ENCODE results near the gene DEPDC1B. TPM values are rescaled to one million over a fixed set of nuclear protein-coding genes. Genes with fewer than 3 reads are reported as not detected.
"Not testable (repeated sequence)": the region's sequence is repeated elsewhere in the genome, so short reads cannot be mapped to it uniquely, and the experiment has no call there.

The DEPDC1B gene
- total RNA-seq, 1 donor from 2014 or later: 0.35 TPM

- no peak for DNase-seq (ENCODE audit: low spot score)
Observed at GRCh38 chr5:60649288-60649917, 50.6 kb downstream of the DEPDC1B start.

GRCh38 chr5:60648175-60648574 is 51.8 kb downstream of the DEPDC1B start:
- DNase-seq (ENCODE audit: low spot score): no peak

- DNase-seq (ENCODE audit: low spot score): no peak
Observed at GRCh38 chr5:60640901-60641300, 59.1 kb downstream of the DEPDC1B start.

- no peak for DNase-seq (ENCODE audit: low spot score)
Observed at GRCh38 chr5:60639544-60639943, 60.4 kb downstream of the DEPDC1B start.

GRCh38 chr5:60638300-60638699 is 61.7 kb downstream of the DEPDC1B start:
- DNase-seq (ENCODE audit: low spot score): no peak

- DNase-seq (ENCODE audit: low spot score): no peak
Observed at GRCh38 chr5:60636644-60637043, 63.3 kb downstream of the DEPDC1B start.

GRCh38 chr5:60636001-60636400 is 64.0 kb downstream of the DEPDC1B start:
- DNase-seq (ENCODE audit: low spot score): no peak

- DNase-seq (ENCODE audit: low spot score): no peak
Observed at GRCh38 chr5:60634051-60634450, 65.9 kb downstream of the DEPDC1B start.

- DNase-seq (ENCODE audit: low spot score): no peak
Observed at GRCh38 chr5:60633341-60633740, 66.6 kb downstream of the DEPDC1B start.

GRCh38 chr5:60632153-60632552 is 67.8 kb downstream of the DEPDC1B start:
- no peak for DNase-seq (ENCODE audit: low spot score)

GRCh38 chr5:60630836-60631235 is 69.1 kb downstream of the DEPDC1B start:
- DNase-seq (ENCODE audit: low spot score): no peak

- DNase-seq (ENCODE audit: low spot score): no peak
Observed at GRCh38 chr5:60630179-60630578, 69.8 kb downstream of the DEPDC1B start.

- not testable (repeated sequence) for DNase-seq (ENCODE audit: low spot score)
Observed at GRCh38 chr5:60624875-60625274, 75.1 kb downstream of the DEPDC1B start.

GRCh38 chr5:60620752-60621151 is 79.2 kb downstream of the DEPDC1B start:
- not testable (repeated sequence) for DNase-seq (ENCODE audit: low spot score)

GRCh38 chr5:60613826-60614225 is 86.1 kb downstream of the DEPDC1B start:
- DNase-seq (ENCODE audit: low spot score): no peak

GRCh38 chr5:60611099-60611740 is 88.7 kb downstream of the DEPDC1B start:
- no peak for DNase-seq (ENCODE audit: low spot score)

- no peak for DNase-seq (ENCODE audit: low spot score)
Observed at GRCh38 chr5:60604771-60605170, 95.2 kb downstream of the DEPDC1B start.

- no peak for DNase-seq (ENCODE audit: low spot score)
Observed at GRCh38 chr5:60598424-60598823, 101.5 kb downstream of the DEPDC1B start.

- DNase-seq (ENCODE audit: low spot score): no peak
Observed at GRCh38 chr5:60597572-60598320, 102.2 kb downstream of the DEPDC1B start.

- DNase-seq (ENCODE audit: low spot score): no peak
Observed at GRCh38 chr5:60594715-60595477, 105.1 kb downstream of the DEPDC1B start.

GRCh38 chr5:60590172-60590571 is 109.8 kb downstream of the DEPDC1B start:
- no peak for DNase-seq (ENCODE audit: low spot score)

- not testable (repeated sequence) for DNase-seq (ENCODE audit: low spot score)
Observed at GRCh38 chr5:60587312-60587711, 112.7 kb downstream of the DEPDC1B start.
